NCI-H2171 (cell line): ENCODE results near the gene AWAT1.
"Not testable (repeated sequence)": the region's sequence is repeated elsewhere in the genome, so short reads cannot be mapped to it uniquely, and the experiment has no call there.

Experiments used
- DNase-seq: peaks from one replicate; lab custom pipeline; 2025; lab: John Stamatoyannopoulos, UW

AWAT1 gene

DNA sequence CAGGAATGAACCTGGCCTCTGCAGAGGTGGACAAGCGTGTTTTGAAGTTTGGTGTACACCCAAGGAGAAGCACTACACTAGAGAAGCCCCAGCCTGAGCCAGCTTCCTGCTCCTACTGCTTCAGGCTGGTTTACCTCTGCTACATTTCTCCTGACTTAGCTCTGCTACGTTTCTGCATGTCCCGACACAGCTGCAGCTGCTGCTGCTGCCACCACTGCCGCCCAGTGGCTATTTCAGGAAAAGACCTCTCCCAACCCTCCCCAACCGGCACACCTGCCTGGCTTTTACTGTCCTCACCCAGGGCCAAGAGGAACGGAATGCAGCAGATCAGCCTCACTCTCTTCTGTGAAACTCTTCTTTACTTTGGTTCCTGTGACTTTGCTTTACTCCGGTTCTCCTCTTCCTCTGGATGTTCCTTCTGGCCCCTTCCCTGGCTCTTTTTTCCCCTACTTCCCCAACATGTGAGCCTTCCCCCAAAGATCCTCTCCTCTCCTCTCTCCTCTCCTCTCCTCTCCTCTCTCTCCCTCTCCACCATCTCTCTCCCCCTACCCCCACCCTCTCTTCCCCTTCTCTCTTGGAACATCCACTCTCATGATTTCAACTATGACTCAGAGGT is 28.6 kb downstream of the AWAT1 start:
- peak; percentile 0 for DNase-seq

DNA sequence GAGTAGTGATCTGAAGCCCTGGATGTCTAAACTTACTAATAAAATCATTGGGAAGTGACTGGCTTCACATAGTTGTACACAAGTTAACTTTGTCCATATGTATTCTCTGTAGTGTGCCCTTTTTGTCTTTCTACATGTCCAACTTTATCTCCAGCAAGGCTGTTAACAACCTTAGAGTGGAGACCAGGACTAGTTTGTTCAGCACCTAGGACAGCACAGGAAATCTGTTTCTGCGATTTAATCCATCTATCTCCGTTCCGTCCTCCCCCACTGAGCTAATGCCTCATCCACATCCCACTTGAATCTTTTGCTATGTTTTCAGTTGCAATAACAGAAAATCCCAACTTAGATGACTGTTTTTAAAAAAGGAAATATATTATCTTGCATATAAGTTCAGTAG is 30.3 kb downstream of the AWAT1 start:
- DNase-seq, result no peak

DNA sequence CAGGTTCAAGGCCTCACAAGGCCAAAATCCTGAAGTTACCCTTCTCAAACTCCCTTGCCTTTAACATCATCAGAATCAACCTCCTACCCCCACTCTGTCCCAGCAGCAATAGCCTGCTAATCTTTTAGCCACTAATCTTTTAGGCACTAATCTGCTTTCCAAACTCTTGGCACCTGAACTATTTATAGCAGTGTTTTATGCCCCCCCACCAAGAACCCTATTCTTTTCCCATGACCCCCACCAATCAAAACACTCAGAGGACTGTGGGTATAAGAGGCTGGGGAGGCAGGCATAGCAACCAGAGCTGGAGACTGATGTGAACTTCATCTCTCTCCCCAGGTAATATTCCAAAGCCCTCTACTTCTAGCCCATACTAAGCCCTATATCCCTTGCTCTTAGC is 33.6 kb downstream of the AWAT1 start, which contains the start of gene ARR3:
Gene ARR3 (plus strand): TSS at position 301 of the 400 bp plus-strand sequence. CDS start 1,052 bp downstream, outside the sequence.
- DNase-seq, result no peak

DNA sequence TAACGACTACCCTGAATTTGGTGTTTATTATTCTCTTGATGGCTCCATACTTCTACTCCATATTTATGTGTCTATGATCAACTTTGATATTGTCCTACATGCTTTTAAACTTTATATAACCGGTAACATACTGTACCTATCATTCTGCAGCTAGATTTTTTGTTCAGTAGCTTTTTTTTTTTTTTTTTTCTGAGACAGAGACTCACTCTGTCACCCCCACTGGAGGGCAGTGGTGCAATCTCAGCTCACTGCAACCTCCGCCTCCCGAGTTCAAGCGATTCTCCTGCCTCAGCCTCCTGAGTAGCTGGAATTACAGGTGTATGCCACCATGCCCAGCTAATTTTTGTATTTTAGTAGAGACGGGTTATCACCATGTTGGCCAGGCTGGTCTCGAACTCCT is 39.6 kb downstream of the AWAT1 start:
- not testable (repeated sequence) for DNase-seq

DNA sequence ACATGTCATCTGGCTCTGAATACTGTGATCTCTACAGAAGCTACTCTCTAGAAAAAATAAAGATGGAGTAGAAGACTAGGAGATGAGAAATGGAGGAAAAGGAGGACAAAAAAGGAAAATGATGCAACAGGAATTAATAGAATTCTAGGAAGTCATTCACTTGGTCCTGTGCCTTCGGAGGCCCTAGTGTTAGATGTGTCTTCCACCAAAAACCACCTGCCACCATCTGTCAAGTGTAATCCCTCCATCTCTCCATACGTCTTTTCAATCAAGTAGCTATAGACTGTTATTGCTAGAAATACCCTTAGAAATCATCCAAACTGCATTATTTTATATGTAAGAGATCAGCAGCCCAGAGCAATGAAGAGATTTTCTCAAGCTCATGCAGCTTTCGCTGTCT is 44.6 kb downstream of the AWAT1 start:
- no peak for DNase-seq

DNA sequence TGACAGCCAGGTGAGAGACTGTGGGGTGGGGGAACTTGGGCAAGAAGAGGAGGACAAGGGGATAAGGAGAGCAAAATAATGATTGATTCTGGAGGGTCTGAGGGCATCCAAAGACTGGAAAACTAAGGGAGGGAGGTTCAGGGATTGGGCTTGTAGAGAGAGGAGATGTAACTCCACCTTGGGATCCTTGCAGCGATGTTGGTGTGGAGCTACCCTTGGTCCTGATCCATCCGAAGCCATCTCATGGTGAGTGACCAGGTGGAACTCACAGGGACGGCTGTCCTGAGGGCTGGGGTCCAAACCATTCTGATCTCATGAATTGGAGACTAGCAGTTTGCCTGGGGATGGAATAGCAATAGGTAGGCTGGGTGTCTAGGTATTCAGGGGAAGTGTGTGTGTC is 46.1 kb downstream of the AWAT1 start:
- DNase-seq, result no peak

DNA sequence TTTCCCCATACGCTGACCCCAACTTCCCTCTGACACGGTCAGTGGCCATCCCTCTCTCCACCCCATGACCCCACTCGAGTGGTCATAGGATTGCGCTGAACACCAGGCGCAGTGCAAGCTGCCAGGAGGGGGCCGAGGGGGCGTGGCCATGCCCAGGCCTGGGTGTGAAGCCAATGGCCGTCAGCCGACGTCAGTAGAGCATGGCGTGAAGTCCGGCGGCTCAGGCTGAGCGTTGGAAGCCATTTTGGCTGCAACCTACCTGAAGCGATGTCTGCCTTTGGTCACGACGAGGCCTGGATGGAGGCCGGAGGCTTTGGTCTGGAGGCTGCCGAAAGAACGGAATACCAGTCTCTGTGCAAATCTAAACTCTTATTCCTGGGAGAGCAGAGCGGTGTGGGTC is 47.5 kb downstream of the AWAT1 start, which contains the start of gene RAB41:
Gene RAB41 (plus strand): TSS at position 222 of the 400 bp plus-strand sequence. CDS start 46 bp downstream, at position 268.
- DNase-seq, result no peak

DNA sequence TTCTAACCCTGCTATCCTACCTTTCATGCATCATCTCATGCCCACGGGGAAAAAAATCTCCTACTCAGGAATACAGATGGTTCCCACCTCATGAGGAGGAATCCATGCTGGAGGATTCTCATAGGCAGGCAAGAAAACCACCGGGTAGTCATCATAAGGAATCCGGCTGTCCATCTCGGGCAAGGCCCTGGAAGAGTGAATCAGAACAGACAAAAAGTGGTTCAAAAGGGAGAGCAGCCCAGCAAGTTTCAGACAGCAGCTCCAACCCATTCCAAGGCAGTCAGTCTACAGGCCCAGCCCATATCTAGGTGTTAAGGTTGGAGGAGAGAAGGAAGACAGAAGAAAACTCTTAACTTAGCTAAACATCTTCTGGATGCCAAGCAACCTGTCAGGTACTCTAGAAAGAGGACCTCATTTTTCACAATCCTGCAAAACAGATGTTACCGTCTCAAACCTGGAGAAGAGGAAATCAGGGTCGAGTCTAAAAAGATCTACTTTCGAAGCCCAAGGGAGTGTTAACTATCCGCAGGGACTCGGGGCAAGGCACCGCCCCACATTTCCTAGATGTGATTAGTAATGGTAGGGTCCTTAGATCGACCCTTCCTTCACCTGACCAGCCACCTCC is 54.8 kb downstream of the AWAT1 start:
- DNase-seq, result no peak
